A673 (cell line): ENCODE data around the gene GPR39. TPM values are rescaled to one million over a fixed set of nuclear protein-coding genes. Genes with fewer than 3 reads are reported as not detected.

Source experiments
- BruUV-seq: library from RNA; stranded (reverse); fragments of 400-500 nt; replicated peaks from 2 replicates; lab custom pipeline; 2021; lab: Mats Ljungman, UMichigan
- CTCF ChIA-PET: fragments of 300-600 bp; sonication (Branson Sonifier 250); formaldehyde crosslinking; loops from one replicate; lab custom pipeline; 2022; ENCODE audit warnings: antibody characterized with exemption; lab: Charles Lee
- POLR2A ChIA-PET: fragments of 300-600 bp; sonication (Branson Sonifier 250); formaldehyde crosslinking; loops from one replicate; lab custom pipeline; 2022; ENCODE audit warnings: antibody characterized with exemption; ENCODE audit not compliant: low non-redundant PET; lab: Charles Lee
- DNase-seq: peaks from one replicate; pipeline ENCODE4 v3.0.0-alpha.2; 2015; ENCODE audit warnings: low spot score
- H3K27ac ChIP-seq: fragments of 200-600 bp; sonication (generic); 2 replicates; pipeline ENCODE4 v1.5.1; 2016; ENCODE audit warnings: mixed run types, low read depth, mild to moderate bottlenecking, mixed read lengths, antibody characterized with exemption, low read length; ENCODE audit not compliant: poor library complexity, severe bottlenecking
- H3K27me3 ChIP-seq: fragments of 200-600 bp; sonication (generic); replicated peaks from 2 replicates; pipeline ENCODE4 v1.6.1; 2017; ENCODE audit warnings: mixed run types, low read depth, mild to moderate bottlenecking, mixed read lengths, antibody characterized with exemption, low read length; ENCODE audit not compliant: insufficient read depth, poor library complexity
- H3K36me3 ChIP-seq: fragments of 200-600 bp; sonication (generic); 2 replicates; pipeline ENCODE4 v1.6.1; 2016; ENCODE audit warnings: mixed run types, mild to moderate bottlenecking, mixed read lengths, antibody characterized with exemption, low read length; ENCODE audit not compliant: insufficient read depth, poor library complexity, severe bottlenecking
- H3K4me1 ChIP-seq: fragments of 200-600 bp; sonication (generic); 2 replicates; pipeline ENCODE4 v1.6.1; 2017; ENCODE audit warnings: mixed run types, mild to moderate bottlenecking, mixed read lengths, antibody characterized with exemption, low read length; ENCODE audit not compliant: insufficient read depth, poor library complexity, severe bottlenecking
- H3K4me3 ChIP-seq: fragments of 200-600 bp; sonication (generic); 2 replicates; pipeline ENCODE4 v1.5.1; 2016; ENCODE audit warnings: low read depth, mixed run types, mild to moderate bottlenecking, mixed read lengths, low read length; ENCODE audit not compliant: poor library complexity, severe bottlenecking
- H3K9me3 ChIP-seq: fragments of 200-600 bp; sonication (generic); 2 replicates; pipeline ENCODE4 v1.6.1; 2016; ENCODE audit warnings: mixed run types, low read depth, mild to moderate bottlenecking, mixed read lengths, antibody characterized with exemption, low read length; ENCODE audit not compliant: poor library complexity, severe bottlenecking
- EZH2 ChIP-seq: fragments of 200-600 bp; sonication (generic); IDR thresholded peaks from 2 replicates; pipeline ENCODE4 v1.6.1; 2017; ENCODE audit warnings: borderline replicate concordance, low read depth, mild to moderate bottlenecking, mixed read lengths, antibody characterized with exemption, low read length; ENCODE audit not compliant: poor library complexity, severe bottlenecking
- intact Hi-C: fragments of 100-400 bp; cut with micrococcal nuclease; formaldehyde crosslinking; loops from one replicate; pipeline ENCODE4 v1.10.0; 2022; ENCODE audit not compliant: unreplicated experiment
- total RNA-seq: library from RNA; stranded (reverse); gene quantifications from 2 replicates; pipeline ENCODE4 v1.2.3, GENCODE V29; 2021
- TF ChIP-seq, protein P1 (sequence below): fragments of 300-800, 200-600 bp; sonication (generic); conservative IDR thresholded peaks from 2 replicates; pipeline ENCODE4 v1.5.1; 2017; ENCODE audit warnings: low read depth, mild to moderate bottlenecking, antibody characterized with exemption, low read length, moderate library complexity, mixed read lengths

The GPR39 gene
- total RNA-seq, 1 experiment from 2014 or later, result 3.6 TPM

GRCh38 chr2:132470746-132471145 lies 54.1 kb downstream of the GPR39 start:
- Histone ChIP-seq H3K4me3 (no peak overlapping the region), H3K4me1 (no peaks in the 10 kb centered on the region), H3K27me3 (no peaks in the 10 kb centered on the region), H3K27ac (no peak overlapping the region), H3K9me3 (peaks cover 21% of the 10 kb centered on the region), H3K36me3 (no peaks in the 10 kb centered on the region)
- CTCF ChIA-PET, result no interaction called here
- intact Hi-C loops, result no loop called here
- TF ChIP-seq EZH2, result no peak
- TF ChIP-seq, protein P1, sequence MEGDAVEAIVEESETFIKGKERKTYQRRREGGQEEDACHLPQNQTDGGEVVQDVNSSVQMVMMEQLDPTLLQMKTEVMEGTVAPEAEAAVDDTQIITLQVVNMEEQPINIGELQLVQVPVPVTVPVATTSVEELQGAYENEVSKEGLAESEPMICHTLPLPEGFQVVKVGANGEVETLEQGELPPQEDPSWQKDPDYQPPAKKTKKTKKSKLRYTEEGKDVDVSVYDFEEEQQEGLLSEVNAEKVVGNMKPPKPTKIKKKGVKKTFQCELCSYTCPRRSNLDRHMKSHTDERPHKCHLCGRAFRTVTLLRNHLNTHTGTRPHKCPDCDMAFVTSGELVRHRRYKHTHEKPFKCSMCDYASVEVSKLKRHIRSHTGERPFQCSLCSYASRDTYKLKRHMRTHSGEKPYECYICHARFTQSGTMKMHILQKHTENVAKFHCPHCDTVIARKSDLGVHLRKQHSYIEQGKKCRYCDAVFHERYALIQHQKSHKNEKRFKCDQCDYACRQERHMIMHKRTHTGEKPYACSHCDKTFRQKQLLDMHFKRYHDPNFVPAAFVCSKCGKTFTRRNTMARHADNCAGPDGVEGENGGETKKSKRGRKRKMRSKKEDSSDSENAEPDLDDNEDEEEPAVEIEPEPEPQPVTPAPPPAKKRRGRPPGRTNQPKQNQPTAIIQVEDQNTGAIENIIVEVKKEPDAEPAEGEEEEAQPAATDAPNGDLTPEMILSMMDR, result no peak
- no TSS peak for BruUV-seq
- POLR2A ChIA-PET, result no interaction called here
- no peak for DNase-seq

DNA sequence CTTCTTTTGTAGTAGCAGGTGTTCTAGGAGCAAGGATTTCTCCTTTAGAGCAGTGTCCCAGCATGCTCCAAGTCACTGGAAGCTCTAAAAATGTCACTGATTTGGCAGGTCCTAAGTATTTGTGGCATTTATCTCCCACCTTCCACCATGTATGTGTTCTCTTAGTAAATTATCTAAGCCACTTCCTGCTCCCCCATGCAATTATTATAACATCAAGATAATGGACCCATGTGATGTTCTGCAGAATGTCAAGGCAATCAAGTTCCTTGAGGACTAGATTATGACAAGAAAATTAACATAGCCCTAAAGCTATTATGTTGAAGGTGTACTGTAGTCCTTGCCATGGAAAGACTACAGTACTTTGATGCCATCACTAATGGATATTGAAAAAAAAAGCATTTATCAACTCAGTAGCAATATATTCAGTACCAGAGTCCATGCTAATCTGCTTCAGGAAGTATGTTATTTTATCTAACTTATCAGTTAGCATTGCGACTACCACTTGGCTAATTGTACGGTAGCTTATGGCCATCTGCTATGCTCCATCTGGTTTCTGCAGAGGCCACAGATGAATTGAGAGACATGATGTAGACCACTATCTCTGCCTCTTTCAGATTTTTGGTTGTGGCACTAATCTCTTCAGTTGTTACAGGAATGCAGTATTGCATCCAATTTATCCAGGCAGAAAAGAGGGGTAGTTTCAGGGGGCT lies 56.7 kb downstream of the GPR39 start:
- TF ChIP-seq, protein P1, result no peak
- no peak for TF ChIP-seq EZH2
- Histone ChIP-seq H3K36me3 (no peaks in the 10 kb centered on the region), H3K4me1 (no peaks in the 10 kb centered on the region), H3K4me3 (no peak overlapping the region), H3K9me3 (no peaks in the 10 kb centered on the region), H3K27me3 (no peaks in the 10 kb centered on the region), H3K27ac (no peak overlapping the region)
- ChIA-PET POLR2A (no interaction called here), CTCF (no interaction called here)
- intact Hi-C loops, result no loop called here
- DNase-seq, result no peak
- no TSS peak for BruUV-seq

GRCh38 chr2:132475615-132476014 lies 59.0 kb downstream of the GPR39 start:
- no peaks in the 10 kb centered on the region for H3K36me3 ChIP-seq
- BruUV-seq, result no TSS peak
- ChIA-PET POLR2A (no interaction called here), CTCF (no interaction called here)
- no peak for TF ChIP-seq EZH2
- TF ChIP-seq, protein P1, result no peak
- no peak for DNase-seq
- no peak overlapping the region for H3K4me3 ChIP-seq
- H3K4me1 ChIP-seq, result no peaks in the 10 kb centered on the region
- no peaks in the 10 kb centered on the region for H3K27me3 ChIP-seq
- no peak overlapping the region for H3K27ac ChIP-seq
- intact Hi-C loops, result no loop called here
- H3K9me3 ChIP-seq, result no peaks in the 10 kb centered on the region
